HG03103 (cell line): ENCODE data around the gene MMEL1.

Experiments
- ATAC-seq: cut with Tn5 transposase; IDR thresholded peaks from one replicate; pipeline ENCODE4 v1.9.1; 2021; ENCODE audit warnings: low read depth; ENCODE audit not compliant: unreplicated experiment

Gene MMEL1

DNA sequence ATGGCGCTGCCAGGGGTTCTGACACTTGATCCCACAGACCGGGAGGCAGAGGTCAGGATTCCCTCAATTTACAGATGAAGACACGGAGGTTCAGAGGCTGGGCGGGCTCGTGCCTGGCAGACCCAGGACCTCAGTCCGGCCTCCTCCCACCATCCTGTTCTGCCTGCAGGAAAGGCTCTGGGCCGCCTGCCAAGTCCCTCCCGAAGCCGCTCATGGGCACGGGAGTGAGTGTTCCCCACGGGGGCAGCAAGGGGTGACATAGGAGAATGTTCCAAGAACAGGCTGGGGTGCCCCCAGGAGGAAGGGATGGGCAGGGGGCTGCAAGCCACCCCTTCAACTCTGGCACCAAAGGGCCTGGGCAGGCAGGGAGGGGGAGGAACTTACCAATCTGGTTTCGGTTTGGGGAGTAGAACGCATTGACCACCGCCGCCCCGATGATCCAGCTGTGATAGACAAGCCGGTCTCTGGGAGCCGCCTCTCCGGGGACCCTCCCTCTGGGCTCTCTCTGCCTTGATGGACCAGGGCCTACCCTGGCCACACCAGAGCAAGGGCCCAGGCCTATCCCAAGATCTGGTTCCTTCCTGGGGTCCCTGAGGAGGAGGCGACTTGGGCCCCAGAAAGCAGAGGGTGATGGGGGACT, 38.7 kb downstream of the MMEL1 start:
- no peak for ATAC-seq

DNA sequence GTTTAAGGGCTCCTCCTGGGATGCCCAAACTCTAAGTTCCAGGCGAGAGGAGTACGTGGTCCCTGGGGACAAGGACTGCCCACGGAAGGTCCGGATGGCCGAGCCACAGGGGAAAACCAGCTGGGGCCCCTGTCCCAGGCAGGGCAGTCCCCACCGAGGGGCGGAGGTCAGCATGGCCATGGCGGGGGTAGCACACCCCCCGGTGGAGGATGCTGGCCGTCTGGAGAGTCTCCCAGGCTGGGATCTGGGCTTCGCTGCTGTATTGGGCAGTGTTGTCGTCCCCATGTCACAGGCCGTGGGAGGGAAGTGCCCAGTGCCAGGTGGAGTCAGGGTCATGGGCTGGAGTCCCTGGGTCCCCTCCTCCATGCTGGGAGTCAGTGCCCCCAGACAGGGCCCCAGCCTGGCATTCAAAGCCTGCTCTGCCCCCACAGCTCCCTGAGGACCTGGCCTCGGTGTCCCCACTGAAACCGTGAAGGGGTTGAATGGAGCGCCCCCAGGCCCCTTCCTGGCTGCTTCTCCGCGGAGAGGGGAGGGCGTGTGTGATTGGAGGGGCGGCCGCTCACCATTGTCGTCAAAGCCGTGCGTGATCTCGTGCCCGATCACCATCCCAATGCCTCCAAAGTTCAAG, 39.5 kb downstream of the MMEL1 start:
- no peak for ATAC-seq

DNA sequence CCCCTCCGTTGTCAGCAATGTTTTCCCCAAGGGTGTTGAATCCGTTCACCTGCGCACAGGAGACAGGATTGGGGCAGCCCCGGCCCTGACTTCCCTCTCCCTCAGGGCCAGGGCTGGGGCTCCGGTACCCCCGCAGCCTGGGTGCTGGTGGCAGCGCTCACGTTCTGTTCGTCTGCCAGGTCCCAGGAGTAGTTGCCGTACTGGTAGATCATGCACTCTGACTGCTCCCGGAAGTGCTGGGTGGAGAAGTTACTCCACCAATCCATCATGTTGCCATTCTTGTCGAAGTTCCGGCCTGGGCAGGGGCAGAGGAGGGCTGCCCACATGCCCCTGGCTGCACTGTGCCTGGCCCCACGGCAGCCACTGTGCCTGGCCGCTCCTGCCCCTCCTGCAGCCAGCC, 40.1 kb downstream of the MMEL1 start:
- no peak for ATAC-seq

- ATAC-seq = no peak
Measured at GRCh38 chr1:2591581-2592261, 41.1 kb downstream of the MMEL1 start.

DNA sequence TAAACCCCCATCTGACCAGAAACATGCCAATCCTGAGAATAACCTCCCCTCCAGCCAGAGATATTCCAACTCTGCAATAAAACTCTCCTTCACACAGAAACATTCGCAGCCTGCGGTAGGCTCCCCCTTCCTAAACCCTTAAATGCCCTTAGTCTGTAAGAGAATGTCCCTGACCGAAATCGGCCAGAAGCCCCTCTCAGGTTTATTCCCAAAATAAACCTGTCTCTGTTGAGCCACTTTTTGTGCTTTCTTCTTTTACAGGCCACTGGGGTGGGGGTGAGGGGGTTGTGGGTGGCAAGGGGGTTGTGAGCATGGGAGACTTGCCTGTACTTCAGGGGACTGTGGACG, 41.6 kb downstream of the MMEL1 start:
- ATAC-seq = no peak

DNA sequence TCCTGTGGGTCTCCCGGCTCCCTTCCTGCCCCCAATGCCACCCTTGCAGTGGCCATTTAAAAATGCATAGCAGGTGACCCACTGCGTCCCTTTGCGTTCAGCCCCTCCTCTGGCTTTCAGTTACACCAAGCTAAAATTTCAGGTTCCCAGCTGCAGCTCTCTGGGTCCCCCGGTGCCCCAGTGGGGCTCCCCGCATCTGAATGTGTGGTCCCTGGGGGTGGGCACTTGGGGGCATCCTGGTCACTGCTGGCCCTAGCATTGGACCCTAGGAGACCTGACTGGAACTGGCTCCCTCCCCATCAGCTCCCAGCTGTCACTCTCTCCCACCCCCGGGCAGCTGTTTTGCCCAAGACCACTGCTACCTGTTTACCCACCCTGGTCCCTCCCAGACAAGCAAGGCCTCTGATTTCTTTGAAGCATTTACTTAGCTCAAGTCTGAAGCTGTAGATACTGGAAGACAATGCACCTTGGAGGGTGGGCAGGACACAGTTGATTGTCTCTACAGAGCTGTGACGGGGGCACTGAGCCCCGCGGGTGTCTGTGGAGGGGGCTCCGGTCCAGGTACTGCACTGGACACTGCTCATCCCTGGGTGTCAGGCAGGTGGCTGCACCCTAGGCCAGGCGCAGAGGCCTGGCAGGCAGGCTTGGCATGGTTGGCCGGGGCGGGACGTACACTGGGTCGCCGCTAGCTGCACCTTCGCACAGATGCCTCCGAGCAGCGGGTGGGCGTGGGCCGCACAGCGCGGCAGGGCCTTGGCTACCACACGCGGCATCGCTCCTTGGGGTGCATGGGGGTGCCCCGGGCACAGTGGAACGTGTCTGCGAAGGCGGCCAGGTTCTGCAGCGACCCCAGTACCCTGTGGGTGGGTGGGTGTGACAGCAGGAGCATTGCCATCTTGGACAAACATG, 42.3 kb downstream of the MMEL1 start:
- no peak for ATAC-seq

- no peak for ATAC-seq
Measured at GRCh38 chr1:2589431-2590232, 43.2 kb downstream of the MMEL1 start.

- ATAC-seq = no peak
Measured at GRCh38 chr1:2588661-2589430, 44.0 kb downstream of the MMEL1 start.

GRCh38 chr1:2587860-2588571, 44.8 kb downstream of the MMEL1 start:
- no peak for ATAC-seq

DNA sequence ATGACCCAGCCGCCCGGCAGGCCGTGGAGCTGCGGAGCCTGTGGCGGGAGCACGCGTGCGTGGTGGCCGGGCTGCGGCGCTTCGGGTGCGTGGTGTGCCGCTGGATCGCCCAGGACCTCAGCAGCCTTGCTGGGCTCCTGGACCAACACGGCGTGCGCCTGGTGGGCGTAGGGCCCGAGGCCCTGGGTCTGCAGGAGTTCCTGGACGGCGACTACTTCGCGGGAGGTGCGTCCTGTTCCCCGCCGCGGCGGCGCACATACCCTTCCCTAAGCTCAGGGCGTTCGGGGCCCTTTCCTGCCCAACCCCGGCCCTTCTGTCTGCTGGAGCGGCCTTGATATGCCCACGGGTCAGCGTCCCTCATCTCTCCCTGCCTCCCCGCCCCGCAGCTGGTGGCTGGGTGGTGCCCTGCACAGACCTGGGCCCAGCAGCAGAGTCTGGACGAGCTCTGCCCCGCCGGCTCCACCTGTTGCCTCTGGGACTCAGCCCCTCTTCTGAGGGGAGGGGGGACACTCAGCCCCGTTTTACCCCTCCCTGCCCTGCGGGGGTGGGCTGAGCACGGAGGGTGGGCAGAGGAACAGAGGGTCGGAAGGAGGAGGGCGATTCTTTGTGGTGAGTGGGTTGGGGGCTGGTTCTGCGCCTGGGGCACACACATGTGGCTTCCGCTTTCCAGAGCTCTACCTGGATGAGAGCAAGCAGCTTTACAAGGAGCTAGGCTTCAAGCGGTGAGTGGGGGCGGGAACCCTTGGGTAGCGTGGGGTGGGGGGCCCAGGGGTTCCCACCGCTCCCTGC, 45.6 kb downstream of the MMEL1 start:
- ATAC-seq = peak; percentile 1

DNA sequence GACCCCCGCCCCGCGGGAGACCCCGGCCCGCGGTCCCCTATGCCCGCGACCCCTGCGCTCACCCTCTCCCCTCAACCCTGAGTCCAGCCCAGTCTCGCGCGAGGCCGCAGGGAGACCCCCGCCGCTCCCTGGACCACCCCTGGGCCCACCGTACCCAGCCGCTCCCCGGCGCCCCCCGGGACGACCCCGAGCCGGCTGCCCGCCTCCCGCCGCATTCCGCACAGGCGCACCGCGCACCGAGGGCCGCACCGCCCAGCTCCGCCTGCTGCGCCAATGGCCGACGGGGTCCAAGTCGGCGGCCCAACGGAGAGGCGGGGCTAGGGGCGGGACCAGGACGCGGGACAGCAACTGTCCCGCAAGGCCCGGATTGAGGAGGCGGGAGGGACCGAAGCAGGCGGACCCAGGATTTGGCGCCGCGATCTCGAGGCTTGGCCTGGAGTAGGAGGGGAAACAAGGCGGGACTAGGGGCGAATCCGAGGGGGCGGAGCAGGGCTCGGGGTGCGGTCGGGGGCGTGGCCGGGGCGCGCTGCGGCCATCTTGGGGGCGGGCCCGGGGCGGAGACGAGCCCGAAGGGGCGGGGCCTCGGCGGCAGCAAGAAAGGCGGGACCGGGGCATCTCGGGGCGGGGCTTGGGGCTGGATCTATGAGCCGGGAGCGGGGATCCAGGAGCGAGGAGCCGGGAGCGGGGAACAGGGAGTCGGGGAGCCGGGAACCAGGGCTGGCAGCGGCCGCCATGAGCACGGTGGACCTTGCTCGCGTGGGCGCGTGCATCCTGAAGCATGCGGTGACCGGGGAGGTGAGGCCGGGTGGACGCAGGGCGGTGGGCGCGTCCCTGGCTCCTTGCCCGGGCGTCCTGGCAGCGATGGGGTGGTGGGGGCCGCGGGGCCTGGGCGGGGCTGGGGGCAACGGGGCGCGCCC, 46.4 kb downstream of the MMEL1 start, which contains the start of gene PRXL2B:
Gene PRXL2B (plus strand): TSS at position 624 of the 917 bp plus-strand sequence. CDS start 109 bp downstream, at position 733.
- ATAC-seq = peak; percentile 56

- ATAC-seq = peak; percentile 27
Measured at GRCh38 chr1:2585318-2586092, 47.3 kb downstream of the MMEL1 start.

GRCh38 chr1:2584686-2585317, 48.0 kb downstream of the MMEL1 start:
- no peak for ATAC-seq

DNA sequence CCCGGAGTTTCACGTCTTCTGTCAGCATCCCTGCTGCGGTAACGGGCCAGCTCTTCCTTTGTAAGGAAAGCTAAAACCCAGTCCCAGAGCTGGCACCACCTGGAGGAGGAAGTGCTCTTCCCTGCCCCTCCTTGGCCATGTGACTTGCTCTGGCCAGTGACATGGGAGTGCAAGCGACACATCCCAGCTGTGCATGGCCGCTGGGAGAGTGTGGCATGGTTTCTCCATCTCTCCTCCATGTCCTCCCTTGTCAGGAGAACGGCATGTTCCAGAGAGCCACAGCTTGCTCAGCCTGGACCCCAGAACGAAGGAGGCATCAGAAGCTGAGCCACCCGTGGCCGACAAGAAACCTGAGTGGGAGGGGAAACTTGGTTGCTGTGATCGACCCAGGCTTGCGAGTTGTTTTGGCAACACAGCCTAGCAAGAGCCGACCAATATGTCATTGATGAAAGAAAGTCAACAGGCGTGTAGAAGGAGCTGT, 48.9 kb downstream of the MMEL1 start:
- ATAC-seq = no peak

- no peak for ATAC-seq
Measured at GRCh38 chr1:2583331-2583791, 49.5 kb downstream of the MMEL1 start.
